HG02588 (cell line): ENCODE measurements around the gene ACOT11.
"Not testable (repeated sequence)": the region's sequence is repeated elsewhere in the genome, so short reads cannot be mapped to it uniquely, and the experiment has no call there.

Source experiments
- ATAC-seq: cut with Tn5 transposase; IDR thresholded peaks from one replicate; pipeline ENCODE4 v1.9.1; 2021; ENCODE audit warnings: mild to moderate bottlenecking, moderate library complexity; ENCODE audit not compliant: unreplicated experiment

The ACOT11 gene

DNA sequence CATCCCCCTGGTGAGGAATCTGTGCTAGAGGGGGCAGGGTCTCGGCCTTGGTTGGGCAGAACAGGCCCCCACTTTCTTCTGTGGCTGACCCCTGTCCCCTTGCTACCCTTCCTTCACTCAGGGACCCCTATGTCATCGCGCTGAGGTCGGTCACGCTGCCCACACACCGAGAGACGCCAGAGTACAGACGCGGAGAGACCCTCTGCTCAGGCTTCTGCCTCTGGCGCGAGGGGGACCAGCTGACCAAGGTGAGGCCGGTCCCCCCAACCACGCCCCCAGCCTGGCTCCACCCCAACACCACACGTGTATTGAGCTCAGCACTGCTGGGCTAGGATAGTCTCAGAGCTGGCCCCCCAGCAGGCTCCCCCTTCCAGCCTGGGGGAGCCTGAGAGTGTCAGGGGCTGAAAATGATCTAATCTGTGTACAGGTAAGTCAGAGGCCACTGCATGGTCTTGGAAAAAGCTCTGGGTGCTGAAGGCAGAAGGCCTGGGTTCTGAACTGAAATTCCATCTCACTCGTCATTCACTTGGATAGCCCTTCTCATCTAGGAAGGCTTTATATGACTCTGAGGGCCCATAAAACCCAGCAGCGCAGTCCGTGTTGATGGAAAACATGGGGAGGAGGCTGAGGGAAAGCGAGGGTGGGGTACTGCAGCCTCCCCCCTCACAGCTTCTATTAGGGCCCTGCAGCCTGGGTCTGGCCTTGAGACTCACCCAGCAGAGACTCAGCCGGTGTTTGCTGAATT is 60.0 kb downstream of the ACOT11 start:
- no peak for ATAC-seq

DNA sequence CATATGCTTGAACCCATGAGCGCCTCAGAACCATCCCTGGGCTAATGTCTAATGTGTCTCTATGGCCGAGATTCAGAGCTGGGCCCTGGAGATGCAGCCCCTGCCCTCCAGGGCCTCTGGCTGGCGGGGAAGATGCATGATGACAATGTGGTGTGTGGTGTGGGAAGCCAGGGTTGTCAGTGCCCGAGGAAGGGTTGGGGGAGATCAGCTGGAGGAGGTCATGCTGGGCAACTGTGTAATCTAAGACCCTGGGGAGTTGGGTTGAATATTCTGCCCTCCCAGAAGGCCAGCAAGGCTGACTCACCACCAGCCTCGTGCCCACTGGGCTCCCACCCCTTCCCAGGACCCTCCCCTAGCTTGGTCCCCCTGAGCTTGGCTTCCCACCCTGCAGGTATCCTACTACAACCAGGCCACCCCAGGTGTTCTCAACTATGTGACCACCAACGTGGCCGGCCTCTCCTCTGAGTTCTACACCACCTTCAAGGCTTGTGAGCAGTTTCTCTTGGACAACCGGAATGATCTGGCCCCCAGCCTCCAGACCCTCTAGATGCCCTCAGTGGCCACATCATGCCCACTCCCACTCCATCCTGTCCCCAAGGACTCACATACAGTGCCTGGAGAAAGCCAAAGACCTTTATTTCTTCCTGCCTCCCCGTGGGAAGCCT is 60.7 kb downstream of the ACOT11 start:
- ATAC-seq = no peak

DNA sequence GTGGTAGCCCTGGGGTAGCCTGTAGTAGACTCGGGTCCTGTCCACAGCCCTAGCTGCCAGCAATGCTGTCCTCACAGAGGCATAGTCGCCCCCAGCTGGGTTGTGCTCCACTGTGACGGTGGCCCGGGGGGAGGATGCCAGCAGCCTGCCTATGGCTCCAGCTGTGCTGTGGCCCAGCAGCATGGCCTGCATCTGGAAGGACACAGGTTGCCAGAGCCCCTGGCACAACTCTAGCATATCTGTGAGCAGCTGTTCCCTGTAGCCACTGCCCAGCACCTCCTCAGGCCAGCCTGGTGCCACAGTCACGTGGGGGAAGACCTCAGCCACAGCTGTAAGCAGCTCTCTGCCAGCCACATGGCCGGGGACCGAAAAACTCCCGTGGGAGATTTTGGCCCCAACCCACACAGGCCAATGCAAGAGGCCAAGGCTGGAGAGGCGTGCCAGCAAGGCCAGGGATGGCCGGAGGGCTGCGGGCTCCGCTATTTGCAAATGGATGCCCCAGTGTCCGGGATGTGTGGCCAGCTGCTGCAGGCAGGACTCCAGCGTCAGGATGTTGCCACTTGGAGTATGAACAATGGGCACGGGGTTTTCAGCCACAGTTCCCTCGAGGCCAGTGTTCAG is 61.4 kb downstream of the ACOT11 start:
- no peak for ATAC-seq

GRCh38 chr1:54610048-54610447 is 62.0 kb downstream of the ACOT11 start:
- ATAC-seq = no peak

DNA sequence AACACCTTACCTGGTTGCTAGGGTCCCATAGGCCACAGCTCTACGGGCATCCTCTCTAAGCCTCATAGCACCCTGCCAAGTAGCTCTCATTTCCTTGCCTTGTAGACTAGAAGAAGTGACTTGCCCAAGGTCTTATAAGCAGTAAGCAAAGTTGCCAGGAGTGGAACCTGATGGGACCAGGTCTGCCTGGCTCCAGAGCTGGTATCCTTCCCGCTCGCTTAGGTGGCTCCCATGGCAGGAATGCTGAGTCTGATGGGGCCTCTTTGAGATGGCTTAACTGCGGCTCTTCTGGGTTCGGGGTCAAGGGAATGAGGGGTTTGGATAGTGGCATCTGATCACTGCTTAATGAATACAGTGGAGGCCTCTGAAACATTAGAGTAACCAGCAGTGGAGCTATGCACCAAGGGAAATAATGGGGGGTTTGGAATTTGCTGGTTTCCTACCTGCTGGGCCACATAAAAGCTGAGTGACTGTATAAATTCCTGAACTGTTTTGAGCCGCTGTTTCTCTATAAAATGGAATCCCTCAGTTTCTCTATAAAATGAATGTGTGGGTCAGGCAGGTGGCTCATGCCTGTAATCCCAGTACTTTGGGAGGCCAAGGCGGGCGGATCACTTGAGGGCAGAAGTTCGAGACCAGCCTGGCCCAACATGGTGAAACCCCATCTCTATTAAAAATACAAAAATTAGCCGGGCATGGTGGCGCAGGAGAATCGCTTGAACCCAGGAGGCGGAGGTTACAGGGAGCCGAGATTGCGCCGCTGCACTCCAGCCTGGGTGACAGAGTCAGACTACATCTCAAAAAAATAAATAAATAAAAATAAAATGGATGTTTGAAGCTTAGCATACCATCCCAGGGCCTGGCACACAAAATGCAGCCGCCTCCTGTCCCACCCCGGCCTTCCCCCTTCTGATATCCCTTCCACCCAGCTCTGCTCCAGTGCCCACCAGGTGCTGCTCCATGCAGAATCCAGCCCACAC is 62.9 kb downstream of the ACOT11 start:
- no peak for ATAC-seq

DNA sequence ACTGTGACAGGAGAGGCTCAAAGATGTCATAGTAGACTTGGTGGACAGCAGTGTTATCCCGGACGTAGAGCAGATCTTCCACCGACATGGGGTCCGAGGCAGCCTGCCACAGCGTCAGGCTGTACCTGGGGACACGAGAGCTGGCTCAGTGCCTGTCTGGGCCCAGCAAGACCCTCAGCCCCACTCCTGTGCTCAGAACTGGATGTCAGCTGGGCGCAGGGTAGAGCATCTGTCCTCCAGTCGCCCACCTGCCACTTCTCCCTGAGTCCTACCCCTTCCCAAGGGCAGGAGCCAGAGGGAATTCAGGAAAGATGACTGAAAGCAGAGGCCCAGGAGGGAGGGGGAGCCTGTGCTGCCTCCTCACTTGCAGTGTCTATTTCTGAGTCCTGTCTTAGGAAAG is 63.6 kb downstream of the ACOT11 start:
- ATAC-seq = no peak

GRCh38 chr1:54614024-54614423 is 66.0 kb downstream of the ACOT11 start:
- ATAC-seq = no peak

GRCh38 chr1:54614563-54614962 is 66.5 kb downstream of the ACOT11 start:
- no peak for ATAC-seq

DNA sequence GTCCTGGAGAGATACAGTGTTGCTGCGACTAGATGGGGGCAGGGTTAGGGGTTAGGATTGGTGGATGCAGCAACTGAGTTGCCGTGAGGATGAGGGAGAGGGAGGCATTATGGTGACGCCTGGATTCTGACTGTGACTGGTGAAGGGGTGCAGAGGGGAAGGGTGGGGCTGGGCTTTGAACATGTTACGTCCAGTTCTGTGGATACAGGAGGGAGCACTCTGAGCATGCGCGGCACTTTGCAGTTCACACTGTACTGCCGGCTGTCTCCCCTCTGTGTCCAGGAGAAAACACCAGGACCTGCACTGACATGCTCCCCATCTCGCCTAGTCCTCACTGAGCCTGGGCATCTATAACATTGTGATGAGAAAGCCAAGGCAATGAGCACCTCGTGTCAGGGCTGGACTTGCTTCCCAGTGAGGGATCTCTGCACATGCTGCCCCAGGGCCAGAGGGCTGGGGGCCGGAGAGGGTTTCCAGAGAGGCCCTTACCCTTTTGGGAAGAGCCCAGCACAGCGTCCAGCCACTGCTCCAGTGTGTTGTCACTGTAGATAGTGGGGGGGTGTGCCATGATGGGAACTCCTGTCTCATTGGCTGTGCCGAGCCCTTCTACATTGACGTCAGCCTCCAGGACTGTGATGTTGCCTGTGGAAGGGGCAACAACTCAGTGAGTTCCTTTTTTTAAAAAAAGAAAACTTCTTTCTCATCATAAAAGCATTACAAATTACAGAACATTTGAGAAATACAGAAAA is 67.7 kb downstream of the ACOT11 start:
- ATAC-seq = no peak

DNA sequence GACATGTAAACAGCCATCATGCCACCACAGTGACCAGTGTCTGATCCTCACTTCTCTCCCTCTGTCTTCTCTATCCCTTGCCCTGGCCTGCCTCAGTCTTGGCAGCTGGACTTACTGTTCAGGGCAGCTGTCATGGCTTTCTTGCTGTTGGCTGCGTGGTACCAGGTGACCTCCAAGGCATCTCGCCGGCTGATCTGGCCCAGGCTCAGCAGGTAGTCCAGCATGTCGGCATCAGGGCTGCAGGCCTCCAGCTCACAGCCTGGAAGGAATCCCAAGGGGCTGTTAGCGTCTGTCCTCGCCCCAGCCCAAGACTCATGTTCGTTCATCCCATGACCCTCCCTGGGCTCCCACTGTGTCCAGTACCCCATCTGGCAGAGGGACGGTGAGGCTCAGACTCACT is 71.7 kb downstream of the ACOT11 start:
- ATAC-seq = no peak

GRCh38 chr1:54623216-54624007 is 75.4 kb downstream of the ACOT11 start, which contains the start of gene FAM151A:
Gene FAM151A, minus strand, starts transcription at chr1:54623525. Its CDS starts 130 bp downstream, at chr1:54623395.
- ATAC-seq = no peak

DNA sequence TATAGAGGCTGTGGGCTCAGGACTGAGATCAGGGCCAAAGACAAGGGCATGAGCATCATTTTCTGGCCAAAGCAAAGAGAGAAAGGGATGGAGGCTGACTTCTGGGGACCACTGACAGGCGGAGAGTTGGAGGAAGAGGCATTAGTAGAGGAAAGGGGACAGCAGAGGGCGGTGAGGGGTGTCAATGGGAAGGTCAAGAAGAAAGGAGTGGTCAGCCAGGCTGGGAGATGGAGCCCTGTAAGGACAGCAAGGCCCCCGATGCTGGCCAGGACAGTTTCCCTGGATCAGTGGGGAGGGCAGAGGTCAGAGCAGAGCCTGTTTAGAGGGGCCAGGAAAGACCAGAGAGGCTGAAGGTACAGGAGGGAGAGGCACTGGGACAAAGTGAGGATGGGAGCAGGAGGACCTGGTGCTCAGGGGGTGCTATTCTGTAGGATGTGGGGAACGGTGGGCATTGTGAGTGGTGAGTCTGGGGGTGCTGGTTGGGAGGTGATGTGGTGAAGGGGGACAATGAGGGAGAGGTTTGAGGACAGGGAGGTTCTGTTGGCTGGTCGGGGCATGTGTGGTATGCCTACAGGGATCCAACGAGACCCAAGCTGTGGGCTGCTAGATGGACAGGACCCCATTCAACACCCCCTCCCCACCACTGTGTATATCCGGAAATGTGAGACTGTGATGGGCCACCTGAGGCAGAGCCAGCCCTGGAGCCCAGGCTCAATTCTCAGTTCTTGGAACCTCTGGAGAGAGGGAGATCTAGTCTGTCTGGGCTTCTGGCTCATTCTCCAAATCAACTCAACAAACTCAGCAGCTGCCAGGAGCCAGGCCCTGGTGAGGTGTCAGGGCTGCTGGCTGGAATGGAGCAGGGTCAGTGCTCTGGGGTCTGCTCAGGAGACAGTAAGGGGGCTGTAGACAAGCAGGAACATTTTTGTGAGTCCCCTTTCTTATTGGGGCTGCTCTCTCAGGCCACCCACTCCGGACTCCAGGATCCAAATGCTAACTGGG is 76.7 kb downstream of the ACOT11 start:
- ATAC-seq = no peak

DNA sequence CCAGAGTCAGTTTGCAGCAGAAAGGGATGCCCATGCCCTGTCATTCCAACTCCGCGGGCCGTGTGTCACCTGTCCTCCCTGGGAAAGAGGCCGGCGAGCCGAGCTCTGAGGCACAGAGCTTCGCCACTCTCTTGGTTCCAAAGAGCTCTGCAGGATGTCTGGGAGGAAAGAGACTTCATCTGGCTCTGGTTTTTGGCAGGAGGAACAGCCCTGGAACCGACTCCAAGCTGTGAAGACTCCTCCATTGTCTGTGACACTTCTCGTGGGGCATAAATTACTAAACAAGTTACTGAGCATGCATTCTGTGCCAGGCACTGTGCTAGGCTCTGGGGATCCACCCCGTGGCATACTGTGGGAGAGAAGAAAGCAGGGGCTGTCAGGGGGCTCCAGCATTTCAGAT is 79.2 kb downstream of the ACOT11 start:
- ATAC-seq = no peak

DNA sequence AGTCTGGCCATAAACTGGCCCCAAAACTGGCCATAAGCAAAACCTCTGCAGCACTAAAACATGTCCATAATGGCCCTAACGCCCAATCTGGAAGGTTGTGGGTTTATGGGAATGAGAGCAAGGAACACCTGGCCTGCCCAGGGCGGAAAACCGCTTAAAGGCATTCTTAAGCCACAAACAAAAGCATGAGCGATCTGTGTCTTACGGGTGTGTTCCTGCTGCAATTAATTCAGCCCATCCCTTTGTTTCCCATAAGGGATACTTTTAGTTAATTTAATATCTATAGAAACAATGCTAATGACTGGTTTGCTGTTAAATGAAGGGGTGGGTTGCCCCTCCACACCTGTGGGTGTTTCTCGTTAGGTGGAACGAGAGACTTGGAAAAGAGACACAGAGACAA is 87.8 kb downstream of the ACOT11 start:
- ATAC-seq = not testable (repeated sequence)

DNA sequence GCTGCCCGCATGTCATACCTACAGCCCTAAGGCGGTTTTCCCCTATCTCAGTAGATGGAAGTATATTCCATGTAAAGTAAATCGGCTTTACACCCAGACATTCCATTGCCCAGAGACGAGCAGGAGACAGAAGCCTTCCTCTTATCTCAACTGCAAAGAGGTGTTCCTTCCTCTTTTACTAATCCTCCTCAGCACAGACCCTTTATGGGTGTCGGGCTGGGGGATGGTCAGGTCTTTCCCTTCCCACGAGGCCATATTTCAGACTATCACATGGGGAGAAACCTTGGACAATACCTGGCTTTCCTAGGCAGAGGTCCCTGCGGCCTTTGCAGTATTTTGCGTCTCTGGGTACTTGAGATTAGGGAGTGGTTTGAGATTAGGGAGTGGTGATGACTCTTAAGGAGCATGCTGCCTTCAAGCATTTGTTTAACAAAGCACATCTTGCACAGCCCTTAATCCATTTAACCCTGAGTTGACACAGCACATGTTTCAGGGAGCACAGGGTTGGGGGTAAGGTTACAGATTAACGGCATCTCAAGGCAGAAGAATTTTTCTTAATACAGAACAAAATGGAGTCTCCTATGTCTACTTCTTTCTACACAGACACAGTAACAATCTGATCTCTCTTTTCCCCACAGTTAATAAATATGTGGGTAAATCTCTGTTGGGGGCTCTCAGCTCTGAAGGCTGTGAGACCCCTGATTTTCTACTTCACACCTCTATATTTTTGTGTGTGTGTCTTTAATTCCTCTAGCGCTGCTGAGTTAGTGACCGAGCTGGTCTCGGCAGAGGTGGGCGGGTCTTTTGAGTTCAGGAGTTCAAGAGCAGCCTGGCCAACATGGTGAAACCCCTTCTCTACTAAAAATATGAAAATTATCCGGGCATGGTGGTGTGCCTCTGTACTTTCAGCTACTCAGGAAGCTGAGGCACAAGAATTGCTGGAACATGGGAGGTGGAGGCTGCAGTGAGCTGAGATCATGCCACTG is 88.7 kb downstream of the ACOT11 start:
- not testable (repeated sequence) for ATAC-seq

GRCh38 chr1:54640361-54640760 is 92.3 kb downstream of the ACOT11 start:
- ATAC-seq = no peak
